PC-3 (cell line): ENCODE results near the gene ETHE1. TPM values are rescaled to one million over a fixed set of nuclear protein-coding genes. Genes with fewer than 3 reads are reported as not detected.
"Not testable (repeated sequence)": the region's sequence is repeated elsewhere in the genome, so short reads cannot be mapped to it uniquely, and the experiment has no call there.

Source experiments
- ATAC-seq: fragments of 200-7000 bp; cut with Tn5 transposase; 2 replicates; pipeline ENCODE4 v1.9.1; 2020; ENCODE audit warnings: mild to moderate bottlenecking, moderate library complexity
- BruUV-seq: library from RNA; stranded (reverse); fragments of 400-500 nt; replicated peaks from 2 replicates; lab custom pipeline; 2021; lab: Mats Ljungman, UMichigan
- CTCF ChIA-PET: fragments of 300-600 bp; sonication (Branson Sonifier 250); formaldehyde crosslinking; loops from one replicate; lab custom pipeline; 2022; ENCODE audit warnings: antibody characterized with exemption; lab: Charles Lee
- POLR2A ChIA-PET: fragments of 300-600 bp; sonication (Branson Sonifier 250); formaldehyde crosslinking; loops from one replicate; lab custom pipeline; 2022; ENCODE audit warnings: antibody characterized with exemption; ENCODE audit not compliant: unreplicated experiment; lab: Charles Lee
- DNase-seq: peaks from one replicate; pipeline ENCODE4 v3.0.0-alpha.2; 2015
- H2AFZ ChIP-seq: fragments of 300-600 bp; sonication (generic); 2 replicates; pipeline ENCODE4 v1.6.0; 2016; ENCODE audit warnings: antibody characterized with exemption, low read length
- H3F3A ChIP-seq: fragments of 300-600 bp; sonication (generic); one replicate; pipeline ENCODE4 v1.6.0; 2017; ENCODE audit warnings: antibody characterized with exemption, low read length, control low read depth, mild to moderate bottlenecking; ENCODE audit not compliant: unreplicated experiment
- H3K27ac ChIP-seq: fragments of 300-600 bp; sonication (generic); 2 replicates; pipeline ENCODE4 v1.5.1; 2016; ENCODE audit warnings: mild to moderate bottlenecking, low read length
- H3K27me3 ChIP-seq: fragments of 300-600 bp; sonication (generic); 2 replicates; pipeline ENCODE4 v1.6.1; 2016; ENCODE audit warnings: low read length, mixed read lengths
- H3K36me3 ChIP-seq: fragments of 300-600 bp; sonication (generic); 2 replicates; pipeline ENCODE4 v1.6.1; 2016; ENCODE audit warnings: low read depth, mixed run types, low read length, mixed read lengths
- H3K4me1 ChIP-seq: fragments of 300-600 bp; sonication (generic); 2 replicates; pipeline ENCODE4 v1.5.1; 2016; ENCODE audit warnings: low read length; ENCODE audit not compliant: insufficient read depth
- H3K4me2 ChIP-seq: fragments of 300-600 bp; sonication (generic); 2 replicates; pipeline ENCODE4 v1.6.0; 2016; ENCODE audit warnings: low read length
- H3K4me3 ChIP-seq: fragments of 300-600 bp; sonication (generic); 2 replicates; pipeline ENCODE4 v1.5.1; 2016; ENCODE audit warnings: mild to moderate bottlenecking, low read length, mixed read lengths
- H3K79me2 ChIP-seq: fragments of 300-600 bp; sonication (generic); 2 replicates; pipeline ENCODE4 v1.6.1; 2017; ENCODE audit warnings: low read length, mixed read lengths
- H3K9ac ChIP-seq: fragments of 300-600 bp; sonication (generic); 2 replicates; pipeline ENCODE4 v1.6.0; 2016; ENCODE audit warnings: mild to moderate bottlenecking, low read length
- H3K9me2 ChIP-seq: fragments of 300-600 bp; sonication (generic); replicated peaks from 2 replicates; pipeline ENCODE4 v1.6.1; 2016; ENCODE audit warnings: mixed run types, low read length, mixed read lengths
- H3K9me3 ChIP-seq: fragments of 300-600 bp; sonication (generic); 2 replicates; pipeline ENCODE4 v1.6.1; 2016; ENCODE audit warnings: low read length, mixed read lengths
- H4K20me1 ChIP-seq: fragments of 300-600 bp; sonication (generic); 2 replicates; pipeline ENCODE4 v1.6.1; 2016; ENCODE audit warnings: low read length, mixed read lengths
- EZH2 ChIP-seq: fragments of 300-600 bp; sonication (generic); IDR thresholded peaks from one replicate; pipeline ENCODE4 v1.6.1; 2017; ENCODE audit warnings: antibody characterized with exemption, mild to moderate bottlenecking, low read length; ENCODE audit not compliant: unreplicated experiment
- EZH2phosphoT487 ChIP-seq: fragments of 300-600 bp; sonication (generic); IDR thresholded peaks from 2 replicates; pipeline ENCODE4 v1.6.1; 2018; ENCODE audit warnings: mild to moderate bottlenecking, antibody characterized with exemption, low read length, borderline replicate concordance
- intact Hi-C: fragments of 100-400 bp; cut with micrococcal nuclease; formaldehyde crosslinking; loops from 2 replicates; pipeline ENCODE4 v1.9.0; 2023
- total RNA-seq: library from RNA; depleted of rRNA; stranded (reverse); fragments of >200 nt; gene quantifications from 2 replicates; pipeline ENCODE4 v1.2.3, GENCODE V29; 2014
- TF ChIP-seq, protein P1 (sequence below): fragments of 300-600 bp; sonication (generic); conservative IDR thresholded peaks from 2 replicates; pipeline ENCODE4 v1.5.1; 2017; ENCODE audit warnings: antibody characterized with exemption, low read depth, mild to moderate bottlenecking, low read length

The ETHE1 gene
- total RNA-seq, 1 experiment from 2014 or later = 34.2 TPM

DNA sequence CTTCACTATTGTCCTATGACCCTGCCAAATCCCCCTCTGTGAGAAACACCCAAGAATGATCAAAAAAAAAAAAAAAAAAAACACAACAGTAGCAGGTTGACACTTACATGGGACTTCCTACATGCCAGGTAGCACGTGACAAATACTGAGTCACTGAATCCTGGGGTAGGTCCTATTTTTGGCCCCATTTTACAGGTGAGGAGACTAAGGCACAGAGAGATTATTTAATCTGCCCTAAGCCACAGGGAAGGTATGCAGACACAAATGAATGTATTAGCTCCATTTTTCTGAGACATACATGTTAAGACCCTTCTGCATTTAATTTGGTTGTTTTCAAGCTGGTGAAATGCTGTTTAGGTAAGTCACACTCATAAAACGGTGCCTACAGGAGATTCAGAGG is 21.7 kb upstream of the ETHE1 start:
- no TSS peak for BruUV-seq
- POLR2A ChIA-PET = no interaction called here
- no peak for DNase-seq
- H3K79me2 ChIP-seq = no peaks in the 10 kb centered on the region
- ATAC-seq = no peak
- CTCF ChIA-PET = no interaction called here
- H3K4me1 ChIP-seq = no peaks in the 10 kb centered on the region
- no peaks in the 10 kb centered on the region for H3F3A ChIP-seq
- H3K27me3 ChIP-seq = no peaks in the 10 kb centered on the region
- H4K20me1 ChIP-seq = no peaks in the 10 kb centered on the region
- no peak overlapping the region for H3K4me2 ChIP-seq
- no peak overlapping the region for H3K4me3 ChIP-seq
- intact Hi-C loops = no loop called here
- no peak overlapping the region for H3K9ac ChIP-seq
- TF ChIP-seq, protein P1, sequence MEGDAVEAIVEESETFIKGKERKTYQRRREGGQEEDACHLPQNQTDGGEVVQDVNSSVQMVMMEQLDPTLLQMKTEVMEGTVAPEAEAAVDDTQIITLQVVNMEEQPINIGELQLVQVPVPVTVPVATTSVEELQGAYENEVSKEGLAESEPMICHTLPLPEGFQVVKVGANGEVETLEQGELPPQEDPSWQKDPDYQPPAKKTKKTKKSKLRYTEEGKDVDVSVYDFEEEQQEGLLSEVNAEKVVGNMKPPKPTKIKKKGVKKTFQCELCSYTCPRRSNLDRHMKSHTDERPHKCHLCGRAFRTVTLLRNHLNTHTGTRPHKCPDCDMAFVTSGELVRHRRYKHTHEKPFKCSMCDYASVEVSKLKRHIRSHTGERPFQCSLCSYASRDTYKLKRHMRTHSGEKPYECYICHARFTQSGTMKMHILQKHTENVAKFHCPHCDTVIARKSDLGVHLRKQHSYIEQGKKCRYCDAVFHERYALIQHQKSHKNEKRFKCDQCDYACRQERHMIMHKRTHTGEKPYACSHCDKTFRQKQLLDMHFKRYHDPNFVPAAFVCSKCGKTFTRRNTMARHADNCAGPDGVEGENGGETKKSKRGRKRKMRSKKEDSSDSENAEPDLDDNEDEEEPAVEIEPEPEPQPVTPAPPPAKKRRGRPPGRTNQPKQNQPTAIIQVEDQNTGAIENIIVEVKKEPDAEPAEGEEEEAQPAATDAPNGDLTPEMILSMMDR = no peak
- TF ChIP-seq EZH2phosphoT487 = no peak
- TF ChIP-seq EZH2 = no peak
- H2AFZ ChIP-seq = no peak overlapping the region
- H3K9me3 ChIP-seq = no peaks in the 10 kb centered on the region
- H3K36me3 ChIP-seq = no peaks in the 10 kb centered on the region
- H3K27ac ChIP-seq = no peak overlapping the region
- no peaks in the 10 kb centered on the region for H3K9me2 ChIP-seq

- H3K36me3 ChIP-seq, H3K79me2 ChIP-seq, H3K9ac ChIP-seq, DNase-seq, H3K27me3 ChIP-seq, CTCF ChIA-PET, ATAC-seq, H2AFZ ChIP-seq, H3K27ac ChIP-seq, H3K9me2 ChIP-seq, H3K4me3 ChIP-seq, H3F3A ChIP-seq, H4K20me1 ChIP-seq, H3K9me3 ChIP-seq, BruUV-seq, intact Hi-C loops, H3K4me2 ChIP-seq, POLR2A ChIA-PET, H3K4me1 ChIP-seq: not testable (repeated sequence)
Observed at GRCh38 chr19:43547926-43548325, 20.9 kb upstream of the ETHE1 start.

DNA sequence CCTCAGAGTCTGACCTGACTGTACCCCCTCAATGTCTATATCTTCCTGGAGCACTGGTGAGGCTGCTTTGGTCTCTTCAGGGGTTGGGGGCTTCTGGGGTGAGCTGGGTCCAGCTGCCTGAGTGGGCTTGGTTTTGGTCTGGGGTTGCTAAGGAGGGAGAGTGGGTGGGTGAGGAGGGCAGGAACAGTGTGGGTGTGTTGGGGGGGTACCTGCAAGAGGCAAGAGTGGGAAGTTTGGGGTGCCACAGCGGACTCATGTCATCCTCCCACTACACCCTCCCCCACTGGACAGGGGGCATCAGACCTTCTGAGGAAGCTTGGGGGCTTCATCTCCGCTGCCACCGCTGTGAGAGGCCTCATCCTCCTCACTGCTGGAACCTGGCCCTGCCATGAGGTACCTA is 19.6 kb upstream of the ETHE1 start:
- no peak overlapping the region for H3K27ac ChIP-seq
- no peaks in the 10 kb centered on the region for H3F3A ChIP-seq
- ChIA-PET CTCF (no interaction called here), POLR2A (no interaction called here)
- no TSS peak for BruUV-seq
- no peak for ATAC-seq
- no peaks in the 10 kb centered on the region for H3K4me1 ChIP-seq
- no peaks in the 10 kb centered on the region for H3K9me3 ChIP-seq
- no peak overlapping the region for H3K9ac ChIP-seq
- H3K9me2 ChIP-seq = no peaks in the 10 kb centered on the region
- no peaks in the 10 kb centered on the region for H3K27me3 ChIP-seq
- no peak for DNase-seq
- no peak for TF ChIP-seq EZH2phosphoT487
- no peak for TF ChIP-seq EZH2
- TF ChIP-seq, protein P1 = no peak
- no peaks in the 10 kb centered on the region for H3K79me2 ChIP-seq
- H3K36me3 ChIP-seq = no peaks in the 10 kb centered on the region; the same call in 1 of the 2 replicates
- H2AFZ ChIP-seq = no peak overlapping the region
- intact Hi-C loops = no loop called here
- H3K4me2 ChIP-seq = no peak overlapping the region
- H4K20me1 ChIP-seq = no peaks in the 10 kb centered on the region
- no peak overlapping the region for H3K4me3 ChIP-seq
